H1 (cell line): ENCODE measurements around the gene OSM. TPM values are rescaled to one million over a fixed set of nuclear protein-coding genes. Genes with fewer than 3 reads are reported as not detected.

Experiments used
- CHD1 ChIP-seq: IDR thresholded peaks from 2 replicates; pipeline ENCODE4 v1.6.1; 2012; ENCODE audit warnings: low read depth, low read length, improper control_type of control experiment
- CHD7 ChIP-seq: fragments of 300-600 bp; sonication (generic); IDR thresholded peaks from 2 replicates; pipeline ENCODE4 v1.7.1; 2012; ENCODE audit warnings: low read length, moderate library complexity, mild to moderate bottlenecking, inconsistent platforms; ENCODE audit not compliant: insufficient replicate concordance
- E2F6 ChIP-seq: IDR thresholded peaks from 2 replicates; pipeline ENCODE4 v1.6.1; 2012; ENCODE audit warnings: inconsistent platforms
- HDAC6 ChIP-seq: IDR thresholded peaks from one replicate; pipeline ENCODE4 v1.7.1; 2012; ENCODE audit warnings: low read depth, mild to moderate bottlenecking, inconsistent platforms, low read length, moderate library complexity
- SRF ChIP-seq: IDR thresholded peaks from 2 replicates; pipeline ENCODE4 v1.6.1; 2011; ENCODE audit warnings: mild to moderate bottlenecking, low read depth, low read length, moderate library complexity
- TAF1 ChIP-seq: IDR thresholded peaks from 2 replicates; pipeline ENCODE4 v1.6.1; 2011; ENCODE audit warnings: mild to moderate bottlenecking, low read depth, low read length
- polyA plus RNA-seq, 7 experiments: library from polyadenylated mRNA; depleted of rRNA in 3 of 7; stranded (reverse) in 5 of 7; unstranded in 2 of 7; fragments of >200 nt in 5 of 7; fragments of 200-250 nt in 2 of 7; gene quantifications; 1 replicate in 5 of 7; 2 replicates in 1 of 7; 4 replicates in 1 of 7; pipeline versions ENCODE4 v1.2.1 to v1.2.3, GENCODE V29; 2011 to 2013; ENCODE audit warnings: missing spikeins in 2 of 7, mixed read lengths in 2 of 7
- total RNA-seq: library from RNA; stranded (reverse); fragmentation: NEBNext Ultra II Directional; extraction: Animal tissue kit (Norgen Biotek cat#: 25700); gene quantifications from 2 replicates; pipeline ENCODE4 v1.2.1, GENCODE V29; 2021

The OSM gene
- total and polyA plus RNA-seq, 2 of the 8 experiments (the other 6 are each of a cell fraction or from before 2014, with no cell fraction given): not detected

GRCh38 chr22:30227438-30228228 is 39.0 kb downstream of the OSM start (continued):
- TF ChIP-seq CHD7 (no peak), TAF1 (no peak), CHD1 (no peak), HDAC6 (no peak), SRF (no peak), E2F6 (no peak)
